HG03575 (cell line): ENCODE measurements around the gene PGLYRP1.

Experiments used
- ATAC-seq: cut with Tn5 transposase; IDR thresholded peaks from one replicate; pipeline ENCODE4 v1.9.1; 2021; ENCODE audit not compliant: unreplicated experiment, insufficient number of reproducible peaks, low FRiP score; ENCODE audit errors: extremely low read depth

The PGLYRP1 gene, protein sequence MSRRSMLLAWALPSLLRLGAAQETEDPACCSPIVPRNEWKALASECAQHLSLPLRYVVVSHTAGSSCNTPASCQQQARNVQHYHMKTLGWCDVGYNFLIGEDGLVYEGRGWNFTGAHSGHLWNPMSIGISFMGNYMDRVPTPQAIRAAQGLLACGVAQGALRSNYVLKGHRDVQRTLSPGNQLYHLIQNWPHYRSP

DNA sequence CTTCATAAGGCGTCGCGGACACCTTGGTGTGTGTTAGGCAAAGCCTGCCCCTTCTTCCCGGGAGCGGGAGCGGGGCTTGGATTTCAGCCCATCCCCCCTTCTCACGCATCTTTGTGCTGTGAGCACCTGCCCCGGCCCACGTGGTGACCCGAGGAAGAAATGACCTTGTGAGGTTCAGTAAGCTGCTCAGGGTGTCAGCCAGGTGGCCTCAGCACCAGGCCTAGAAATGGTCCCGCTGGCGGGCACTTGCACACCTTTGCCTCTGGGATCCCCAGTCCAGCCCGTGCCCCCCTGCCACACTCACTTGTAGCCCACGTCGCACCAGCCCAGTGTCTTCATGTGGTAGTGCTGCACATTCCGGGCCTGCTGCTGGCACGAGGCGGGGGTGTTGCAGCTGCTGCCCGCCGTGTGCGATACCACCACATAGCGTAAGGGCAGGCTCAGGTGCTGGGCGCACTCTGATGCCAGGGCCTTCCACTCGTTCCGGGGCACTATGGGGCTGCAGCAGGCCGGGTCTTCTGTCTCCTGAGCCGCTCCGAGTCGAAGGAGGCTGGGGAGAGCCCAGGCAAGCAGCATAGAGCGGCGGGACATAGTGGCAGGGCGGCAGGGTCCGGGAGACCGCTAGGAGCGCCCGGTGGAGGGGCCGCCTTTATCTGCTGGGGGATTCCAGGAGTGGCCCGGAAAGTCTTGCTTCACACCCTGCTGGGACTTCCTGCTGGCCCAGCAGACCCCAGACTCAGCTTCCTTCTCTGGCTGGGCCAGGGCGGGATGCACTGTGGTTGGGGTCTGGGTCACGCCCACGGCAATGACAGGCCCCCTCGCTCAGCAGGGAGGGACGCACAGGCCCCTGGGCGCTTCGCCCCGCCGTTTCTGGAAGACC is at the start of gene PGLYRP1:
Gene PGLYRP1, minus strand, starts transcription at position 623 of the 880 bp plus-strand sequence. Its CDS starts 32 bp downstream, at position 591.
- ATAC-seq: no peak

DNA sequence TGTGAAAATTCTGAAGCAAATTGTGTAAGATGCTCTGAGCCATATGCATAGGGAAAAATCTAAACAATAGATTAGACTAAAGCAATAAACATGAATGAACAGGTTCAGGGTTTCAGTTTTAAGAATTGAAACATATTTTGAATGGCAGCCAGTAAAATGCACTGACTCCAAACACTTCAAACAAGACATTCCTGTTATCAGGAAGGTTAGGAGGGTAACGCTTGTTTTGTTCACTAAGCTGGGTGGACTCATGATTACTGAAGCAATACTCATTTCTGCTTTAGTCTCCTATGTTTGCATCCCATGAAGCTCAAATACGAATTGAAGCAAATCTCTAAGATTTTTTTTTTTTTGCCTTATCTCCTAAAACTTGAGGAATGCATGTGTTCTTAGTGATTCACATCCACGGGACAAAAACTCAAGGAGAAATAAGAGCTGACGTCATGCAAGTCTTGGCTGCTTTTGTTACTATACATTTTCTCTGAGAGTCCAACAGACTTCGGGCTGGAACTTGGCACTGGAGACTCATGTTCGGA is 47.0 kb upstream of the PGLYRP1 start:
- ATAC-seq: no peak

DNA sequence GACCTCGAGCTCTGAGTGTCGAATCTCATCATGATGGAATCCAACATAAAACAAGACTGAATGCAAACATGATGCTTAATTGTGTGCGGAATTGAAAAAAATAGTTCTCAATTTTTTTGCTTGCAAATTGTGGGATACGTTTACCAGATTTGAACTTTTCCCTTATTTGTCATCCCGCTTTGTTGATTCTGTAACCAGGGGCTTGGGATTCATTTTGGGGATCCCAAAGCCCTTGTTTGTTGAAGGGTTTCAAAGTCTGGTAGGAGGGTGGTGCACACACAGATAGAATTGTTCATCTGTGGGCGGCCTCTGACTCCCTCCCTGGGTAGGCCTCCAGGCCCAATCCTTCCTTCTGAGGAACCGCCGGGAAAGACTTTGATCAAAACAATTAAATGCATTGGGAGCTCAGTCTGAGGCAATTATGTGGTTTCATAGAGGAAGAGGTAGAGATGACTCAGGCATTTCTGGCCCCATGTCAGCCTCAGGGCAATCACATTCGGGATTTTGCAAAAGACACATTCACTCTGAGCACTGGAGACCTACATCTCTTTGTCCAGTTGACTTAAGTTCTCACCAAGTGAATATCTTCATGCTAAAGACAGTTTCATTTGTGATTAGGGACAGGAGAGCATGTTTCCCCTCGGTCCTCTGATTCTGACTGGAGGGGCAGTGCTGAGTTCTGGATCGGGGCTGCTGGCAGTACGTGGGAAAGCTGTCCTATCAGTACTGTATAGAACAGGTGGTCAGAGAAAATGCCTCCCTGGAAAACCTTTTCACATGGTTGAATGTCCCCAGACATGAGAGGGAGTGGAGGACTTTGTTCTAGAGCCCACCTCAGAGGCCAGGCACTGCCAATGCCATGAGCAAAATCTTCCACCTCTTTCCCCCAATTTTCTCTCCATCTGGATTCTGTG is 45.7 kb upstream of the PGLYRP1 start:
- ATAC-seq: no peak

DNA sequence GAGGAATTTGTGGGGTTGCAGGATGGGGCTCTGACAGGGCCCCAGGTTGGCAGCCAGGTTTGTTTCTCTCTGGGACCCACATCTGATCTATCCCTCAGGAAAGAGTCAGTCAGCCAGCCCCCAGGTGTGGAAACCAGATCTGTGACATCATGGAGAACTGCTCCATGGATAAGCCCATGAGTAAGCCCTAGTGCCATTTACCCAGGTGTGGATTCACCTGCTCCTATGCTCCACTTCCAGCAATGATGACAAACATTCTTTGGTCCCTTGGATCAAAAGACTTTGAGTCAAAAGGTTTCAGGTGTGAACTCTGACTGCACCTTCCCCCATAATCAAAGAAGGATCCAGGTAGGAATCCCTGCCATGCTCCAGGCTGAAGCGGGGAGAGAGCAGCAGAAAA is 44.8 kb upstream of the PGLYRP1 start:
- no peak for ATAC-seq

DNA sequence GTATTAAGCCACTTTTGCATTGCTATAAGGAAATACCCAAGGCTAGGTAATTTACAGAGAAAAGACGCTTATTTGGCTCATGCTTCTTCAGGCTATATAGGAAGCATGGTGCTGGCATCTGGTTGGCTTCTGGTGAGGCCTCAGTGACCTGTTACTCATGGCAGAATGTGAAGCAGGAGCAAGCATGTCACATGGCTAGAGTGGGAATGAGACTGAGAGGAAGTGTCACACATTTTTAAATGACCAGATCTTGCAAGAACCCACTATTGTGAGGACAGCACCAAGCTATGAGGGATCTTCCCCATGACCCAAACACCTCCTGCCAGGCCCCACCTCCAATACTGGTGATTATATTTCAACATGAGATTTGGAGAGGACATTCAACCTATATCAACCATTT is 43.6 kb upstream of the PGLYRP1 start:
- no peak for ATAC-seq

DNA sequence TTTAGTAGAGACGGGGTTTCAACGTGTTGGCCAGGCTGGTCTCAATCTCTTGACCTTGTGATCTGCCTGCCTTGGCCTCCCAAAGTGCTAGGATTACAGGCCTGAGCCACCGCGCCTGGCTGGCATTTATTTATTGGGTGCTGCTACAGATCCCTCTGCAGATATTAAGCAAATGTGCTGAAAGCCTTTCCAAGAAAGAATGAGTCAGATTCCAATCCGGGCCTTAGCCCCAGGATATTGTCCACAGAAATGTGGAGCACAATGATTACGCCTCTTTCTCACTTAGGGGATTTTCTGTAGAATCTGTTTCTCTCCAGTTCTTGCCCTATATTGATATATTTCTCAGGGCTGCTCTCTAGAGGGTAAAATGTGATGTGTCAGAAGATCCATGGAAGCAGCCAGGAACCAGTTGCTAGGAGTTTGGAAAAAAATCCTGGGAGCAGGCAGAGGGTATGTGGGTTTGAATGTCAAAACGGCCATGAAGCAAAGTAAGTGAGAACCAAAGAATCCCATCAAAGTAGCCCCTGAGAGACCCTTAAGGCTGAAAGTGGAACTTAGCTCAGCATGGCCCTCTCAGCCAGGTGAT is 42.7 kb upstream of the PGLYRP1 start:
- ATAC-seq: no peak

DNA sequence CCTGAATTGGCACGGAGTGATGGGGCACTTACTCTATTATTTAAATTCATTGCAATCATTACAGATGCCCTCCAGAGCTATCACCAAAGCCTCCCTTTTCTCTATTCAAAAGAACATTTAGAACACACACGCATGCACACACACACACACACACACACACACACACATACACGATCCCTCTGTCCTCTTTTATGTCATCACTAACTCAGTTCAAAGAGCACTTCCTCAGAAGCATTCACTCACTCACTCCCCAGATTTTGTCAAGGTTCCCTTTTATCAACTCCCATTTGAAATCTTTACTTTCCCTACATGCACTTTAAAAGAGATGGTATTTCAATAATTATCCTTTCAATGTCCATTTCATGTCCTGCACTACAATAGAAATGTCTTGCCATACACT is 40.3 kb upstream of the PGLYRP1 start:
- no peak for ATAC-seq

DNA sequence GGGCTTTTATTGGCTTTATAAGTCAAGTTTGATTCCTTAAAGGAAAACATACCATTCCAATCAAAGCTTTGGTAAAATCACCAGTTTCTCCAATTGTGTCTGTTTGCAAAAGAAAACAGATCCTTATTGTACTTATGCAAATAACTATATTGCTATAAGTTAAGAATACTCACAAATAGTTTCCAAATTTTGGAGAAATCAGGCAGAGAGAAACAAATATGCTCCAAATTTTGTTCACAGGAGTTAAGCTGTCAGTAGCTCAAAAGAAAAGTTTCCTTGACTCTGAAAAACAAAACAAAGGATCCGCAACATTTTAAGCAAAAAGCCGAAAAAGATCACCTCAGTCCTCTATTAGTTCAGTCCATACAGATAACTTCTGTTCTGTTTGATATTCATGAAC is 37.2 kb upstream of the PGLYRP1 start:
- no peak for ATAC-seq

DNA sequence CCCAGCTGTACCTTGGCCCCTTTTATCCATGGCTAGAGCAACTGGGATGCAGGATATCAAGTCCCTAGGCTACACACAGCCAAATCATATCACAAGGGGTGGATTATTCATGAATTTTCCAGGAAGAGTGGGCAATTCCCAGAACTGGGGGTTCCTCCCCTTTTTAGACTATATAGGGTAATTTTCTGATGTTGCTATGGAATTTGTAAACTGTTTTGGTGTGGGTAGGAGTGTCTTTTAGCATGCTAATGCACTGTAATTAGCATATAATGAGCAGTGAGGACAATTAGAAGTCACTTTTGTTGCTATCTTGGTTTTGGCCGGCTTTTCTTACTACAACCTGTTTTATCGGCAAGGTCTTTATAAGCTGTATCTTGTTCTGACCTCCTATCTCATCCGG is 35.9 kb upstream of the PGLYRP1 start:
- no peak for ATAC-seq

DNA sequence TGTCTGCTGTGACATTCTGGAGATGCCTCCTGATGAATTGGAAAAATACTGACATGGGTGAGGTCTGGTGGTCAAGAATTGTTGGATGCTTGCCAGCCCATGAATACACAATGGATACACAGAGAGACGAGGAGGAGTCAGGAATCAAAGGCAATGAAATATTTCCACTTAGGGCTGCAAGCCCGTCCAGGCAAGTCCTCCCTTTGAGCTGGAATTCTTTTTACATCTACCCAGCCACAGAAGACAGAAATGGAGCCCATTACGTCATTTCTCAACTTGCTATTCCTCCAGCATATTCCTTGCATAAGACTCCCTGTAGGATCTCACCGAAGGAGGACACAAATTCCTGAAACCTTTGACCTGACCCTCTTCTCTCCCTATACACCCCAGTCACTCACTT is 33.7 kb upstream of the PGLYRP1 start:
- ATAC-seq: no peak

DNA sequence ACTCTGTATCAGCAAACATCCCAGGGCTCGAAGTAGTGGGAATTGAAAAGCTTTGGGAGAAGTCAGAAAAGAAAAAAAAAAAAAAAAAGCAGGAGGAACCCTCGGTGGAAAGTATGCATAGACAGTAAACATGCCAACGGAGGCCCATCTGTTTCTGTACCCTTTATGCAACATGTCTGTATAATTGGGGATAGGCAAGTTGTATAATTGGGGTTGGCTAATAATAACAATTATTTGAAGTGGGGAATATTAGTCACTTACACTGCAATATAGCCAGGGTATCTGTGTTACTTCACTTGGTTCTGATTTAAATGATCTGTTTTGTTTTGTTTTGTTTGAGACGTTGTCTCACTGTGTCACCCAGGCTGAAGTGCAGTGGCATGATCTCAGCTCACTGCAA is 30.0 kb upstream of the PGLYRP1 start:
- no peak for ATAC-seq

DNA sequence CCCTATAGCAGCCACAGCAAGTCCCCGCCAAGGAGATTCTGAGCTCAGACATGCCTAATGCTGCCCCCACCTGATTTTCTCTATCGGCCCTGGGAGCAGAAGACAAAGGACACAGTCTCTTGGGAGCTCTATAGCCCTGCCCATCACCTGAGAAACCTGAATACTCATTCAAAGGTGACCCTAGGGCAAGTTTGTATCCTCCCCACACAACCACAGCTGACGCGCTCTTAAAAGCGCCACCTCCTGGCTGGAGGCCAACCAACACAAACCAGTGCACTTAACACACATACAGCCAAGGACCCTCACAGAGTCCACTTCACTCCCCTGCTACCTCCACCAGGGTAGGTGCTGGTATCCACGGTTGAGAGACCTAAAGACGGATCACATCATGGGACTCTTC is 26.7 kb upstream of the PGLYRP1 start:
- no peak for ATAC-seq

DNA sequence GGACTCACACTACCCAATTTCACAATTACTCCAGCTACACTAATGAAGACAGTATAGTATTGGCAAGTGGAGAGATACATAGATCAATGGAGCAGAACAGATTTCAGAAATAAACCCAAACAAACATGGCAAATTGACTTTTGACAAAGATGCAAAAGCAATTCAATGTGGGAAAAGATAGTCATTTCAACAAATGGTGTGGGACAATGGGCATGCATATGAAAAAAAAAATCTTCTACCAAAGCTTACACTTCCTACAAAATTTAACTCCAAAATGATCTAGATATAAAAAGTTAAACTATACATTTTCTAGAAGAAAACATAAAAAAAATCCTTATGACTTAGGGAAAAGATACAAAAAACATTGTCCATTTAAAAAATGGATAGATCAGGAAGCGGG is 20.7 kb upstream of the PGLYRP1 start:
- ATAC-seq: no peak

DNA sequence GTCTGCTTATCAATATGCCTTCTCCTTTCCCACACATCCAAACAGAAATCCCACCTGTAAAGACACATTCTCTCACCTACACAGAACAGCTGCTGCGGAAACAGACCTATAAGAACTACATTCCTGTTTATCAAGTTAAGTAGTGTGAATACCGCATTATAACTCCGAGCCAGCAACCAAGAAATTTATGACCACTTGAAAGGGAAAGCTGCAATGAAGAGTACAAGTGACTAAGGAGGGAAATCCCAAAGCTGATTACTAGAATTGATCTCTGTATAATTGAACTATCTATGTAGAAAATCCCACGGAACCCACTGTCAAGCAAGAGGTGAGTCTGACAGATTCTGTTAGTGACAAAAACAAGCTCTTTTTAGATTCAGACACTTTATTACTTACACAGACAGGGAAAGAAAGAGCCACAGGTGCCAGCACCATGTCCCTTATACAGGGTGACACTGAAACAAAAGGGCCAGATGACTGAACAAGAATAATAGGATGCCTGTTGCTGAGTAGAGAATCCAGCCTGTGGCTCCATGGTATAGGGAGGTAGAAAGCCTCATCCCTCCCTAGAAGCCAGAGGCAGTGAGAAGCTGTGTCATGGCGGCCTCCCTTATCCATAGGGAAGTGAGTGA is 19.5 kb upstream of the PGLYRP1 start:
- ATAC-seq: no peak

DNA sequence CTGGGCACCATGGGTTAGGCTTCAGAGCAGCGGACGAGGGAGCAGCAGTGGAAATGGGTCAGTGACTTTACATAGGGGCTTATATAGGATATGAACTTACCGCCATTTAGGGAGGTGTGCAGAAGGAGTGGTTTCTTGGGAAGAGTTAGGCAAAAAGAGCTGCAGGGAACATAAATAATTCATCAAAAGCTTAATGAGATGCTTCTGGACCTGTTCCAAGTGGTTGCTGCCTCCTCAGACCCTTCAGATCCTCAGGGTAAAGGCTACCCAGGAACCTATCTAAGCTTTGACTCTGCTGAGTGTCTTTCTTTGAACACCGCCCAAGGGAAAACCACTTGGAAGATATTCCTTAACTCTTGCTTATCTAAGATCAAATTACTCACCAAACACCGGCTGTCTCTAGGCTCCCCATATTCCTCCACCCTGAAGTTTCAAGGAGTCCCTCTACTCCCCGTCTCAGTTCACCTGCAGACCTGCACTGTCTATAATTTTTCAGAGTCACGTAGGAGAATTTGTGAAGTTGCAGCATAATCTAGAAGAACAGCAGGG is 18.2 kb upstream of the PGLYRP1 start, which contains the start of gene IGFL4:
Gene IGFL4, minus strand, starts transcription at position 51 of the 549 bp plus-strand sequence. Its CDS starts 40 bp downstream, at position 11.
- ATAC-seq: no peak

DNA sequence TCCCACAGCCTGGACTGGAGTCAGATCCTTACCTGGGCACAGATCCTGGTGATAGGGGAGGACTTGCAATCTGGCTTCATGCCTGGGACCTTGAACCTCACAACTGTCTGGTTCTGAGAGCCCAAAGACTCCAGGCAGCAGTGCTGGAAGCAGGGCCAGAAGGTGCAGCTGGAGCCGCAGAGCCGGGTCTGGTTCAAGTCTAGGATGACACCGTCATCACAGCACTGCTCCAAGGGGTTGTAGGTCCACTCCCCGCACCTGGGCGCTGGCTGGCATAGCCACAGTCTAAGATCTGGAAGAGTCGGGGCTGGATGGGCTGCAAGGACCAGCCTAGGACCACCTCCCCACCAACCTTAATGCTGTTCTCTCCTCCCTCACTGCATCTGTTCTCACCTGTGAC is 17.3 kb upstream of the PGLYRP1 start:
- no peak for ATAC-seq

DNA sequence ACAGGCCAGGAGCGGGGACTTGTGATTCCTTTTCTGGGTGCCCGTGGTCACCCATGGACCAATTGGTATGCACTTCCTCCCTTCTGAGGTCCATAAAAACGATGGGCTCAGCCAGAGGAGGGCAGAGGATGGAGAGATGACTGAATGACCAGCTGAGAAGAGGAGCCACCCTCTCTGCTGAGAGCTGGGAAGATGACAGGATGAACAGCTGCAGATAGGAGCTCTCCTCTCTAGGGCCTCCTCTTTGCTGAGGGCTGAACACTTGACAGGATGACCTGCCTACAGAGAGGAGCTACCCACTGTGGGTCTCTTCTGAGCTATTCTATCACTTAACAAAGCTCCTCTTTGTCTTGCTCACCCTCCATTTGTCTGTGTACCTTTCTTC is 13.9 kb upstream of the PGLYRP1 start:
- ATAC-seq: no peak
